Vagina (tissue), 2 donors: ENCODE measurements around the gene TUT7.

Source experiments
- CTCF ChIP-seq, 3 experiments: fragments of 450-650 bp in 2 of 3; fragments of 200-600 bp in 1 of 3; sonication (generic) in 1 of 3; IDR thresholded peaks; one replicate each; pipeline ENCODE4 v1.5.1; 2017 to 2019; ENCODE audit warnings: antibody characterized with exemption in 3 of 3, mild to moderate bottlenecking in 2 of 3, moderate library complexity in 2 of 3
- POLR2A ChIP-seq, 2 donors: fragments of 450-650 bp; IDR thresholded peaks; one replicate each; pipeline ENCODE4 v1.6.1; 2017; ENCODE audit warnings: antibody characterized with exemption in 2 of 2, mild to moderate bottlenecking in 2 of 2, moderate library complexity in 2 of 2
- POLR2AphosphoS5 ChIP-seq, 2 donors: sonication (generic); formaldehyde crosslinking; IDR thresholded peaks; one replicate each; pipeline ENCODE4 v1.9.0; 2017; ENCODE audit warnings: antibody characterized with exemption in 2 of 2, mild to moderate bottlenecking in 2 of 2, low read depth in 1 of 2; ENCODE audit not compliant: insufficient read depth in 1 of 2

GRCh38 chr9:86298873-86299272 lies 55.3 kb downstream of the TUT7 start:
- TF ChIP-seq POLR2AphosphoS5 (IDR thresholded peaks at IDR 0.05; ENCODE audit: insufficient read depth in 1 of 2, low read depth in 1 of 2) (no peak), CTCF (IDR thresholded peaks at IDR 0.05) (no peak), POLR2A (IDR thresholded peaks at IDR 0.05) (no peak)
